Testis (tissue), 3 donors: ENCODE data around the gene HS1BP3. TPM values are rescaled to one million over a fixed set of nuclear protein-coding genes. Genes with fewer than 3 reads are reported as not detected.
A peak's percentile ranks its signal among the peaks of the same experiment; 100 is the strongest.

Source experiments
- DNase-seq: peaks from one replicate; pipeline ENCODE4 v3.0.0-alpha.2; 2019
- H3K27ac ChIP-seq, 2 donors: fragments of 200-600 bp; sonication (generic); one replicate each; pipeline ENCODE4 v1.5.1; 2019
- H3K27me3 ChIP-seq: fragments of 200-600 bp; sonication (generic); one replicate; pipeline ENCODE4 v1.5.1; 2019
- H3K36me3 ChIP-seq: fragments of 200-600 bp; sonication (generic); one replicate; pipeline ENCODE4 v1.5.1; 2017; ENCODE audit warnings: low read depth; ENCODE audit errors: missing control alignments
- H3K4me1 ChIP-seq: fragments of 200-600 bp; sonication (generic); one replicate; pipeline ENCODE4 v1.5.1; 2019
- H3K4me3 ChIP-seq, 2 donors: fragments of 200-600 bp; sonication (generic); one replicate each; pipeline ENCODE4 v1.5.1; 2017 to 2019
- H3K9me3 ChIP-seq: fragments of 200-600 bp; sonication (generic); one replicate; pipeline ENCODE4 v1.5.1; 2017
- POLR2A ChIP-seq: fragments of 450-650 bp; IDR thresholded peaks from one replicate; pipeline ENCODE4 v1.6.1; 2017; ENCODE audit warnings: antibody characterized with exemption, mild to moderate bottlenecking, moderate library complexity
- WGBS, 2 donors: methylation state at CpG; one replicate each; pipeline ENCODE4 v1.1.5; 2018; 5-methylcytosine and 5-hydroxymethylcytosine counted together
- intact Hi-C: fragments of 100-400 bp; cut with DNase I; formaldehyde crosslinking; loops from one replicate; pipeline ENCODE4 v1.15.1; 2023; ENCODE audit warnings: low total_unique reads
- polyA plus RNA-seq: library from polyadenylated mRNA; stranded (reverse); fragments of 350-450 nt; fragmentation: Illumina TruSeq; extraction: RNeasy Lipid Tissue Mini Kit (QIAGEN cat#74804); gene quantifications from one replicate; pipeline ENCODE4 v1.2.3, GENCODE V29; 2014; ENCODE audit warnings: low read depth, low replicate concordance; ENCODE audit not compliant: insufficient read depth
- total RNA-seq, 2 donors: library from RNA; depleted of rRNA; stranded (reverse); fragments of >200 nt; gene quantifications; one replicate each; pipeline ENCODE4 v1.2.3, GENCODE V29; 2016
- TF ChIP-seq, protein P1 (sequence below), 3 experiments: fragments of 450-650 bp in 2 of 3; fragments of 200-600 bp in 1 of 3; sonication (generic) in 1 of 3; IDR thresholded peaks; one replicate each; pipeline ENCODE4 v1.5.1; 2016 to 2019; ENCODE audit warnings: antibody characterized with exemption in 3 of 3, mild to moderate bottlenecking in 2 of 3, moderate library complexity in 1 of 3

HS1BP3 gene
- total and polyA plus RNA-seq, 3 donors from 2014 or later: 23.5 to 31.6 (median 25.0) TPM

DNA sequence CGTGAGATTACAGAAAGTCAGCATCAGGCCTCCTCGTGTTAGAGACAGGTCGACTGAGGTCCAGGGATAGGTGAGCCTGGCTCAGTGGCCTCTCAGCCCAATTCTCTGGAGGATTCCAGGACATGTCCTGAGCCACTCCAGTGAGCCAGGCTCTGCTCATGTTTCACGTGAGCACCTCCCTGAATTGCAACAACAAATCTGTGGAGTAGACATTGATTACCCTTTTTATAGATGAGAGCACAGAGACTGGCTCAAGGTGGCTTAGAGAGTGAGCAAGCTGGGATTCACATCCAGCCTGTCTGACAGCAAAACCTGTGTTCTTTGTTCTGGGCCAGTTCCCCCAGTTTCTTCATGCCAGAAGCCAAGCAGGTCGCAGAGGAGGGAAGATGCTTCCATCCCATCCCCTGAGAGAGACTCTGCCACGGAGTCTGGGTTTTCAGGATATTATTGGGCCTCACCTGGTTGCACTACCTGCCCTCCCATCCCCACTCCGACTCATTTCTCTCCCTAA lies 46.4 kb downstream of the HS1BP3 start:
- Histone ChIP-seq H3K4me1 (peaks cover 25% of the 10 kb centered on the region), H3K36me3 (no peaks in the 10 kb centered on the region), H3K4me3 (no peak overlapping the region), H3K27me3 (no peaks in the 10 kb centered on the region), H3K9me3 (no peaks in the 10 kb centered on the region), H3K27ac (peak overlapping the region in 1 of 2 donors; percentile 41)
- TF ChIP-seq POLR2A: no peak
- TF ChIP-seq, protein P1, sequence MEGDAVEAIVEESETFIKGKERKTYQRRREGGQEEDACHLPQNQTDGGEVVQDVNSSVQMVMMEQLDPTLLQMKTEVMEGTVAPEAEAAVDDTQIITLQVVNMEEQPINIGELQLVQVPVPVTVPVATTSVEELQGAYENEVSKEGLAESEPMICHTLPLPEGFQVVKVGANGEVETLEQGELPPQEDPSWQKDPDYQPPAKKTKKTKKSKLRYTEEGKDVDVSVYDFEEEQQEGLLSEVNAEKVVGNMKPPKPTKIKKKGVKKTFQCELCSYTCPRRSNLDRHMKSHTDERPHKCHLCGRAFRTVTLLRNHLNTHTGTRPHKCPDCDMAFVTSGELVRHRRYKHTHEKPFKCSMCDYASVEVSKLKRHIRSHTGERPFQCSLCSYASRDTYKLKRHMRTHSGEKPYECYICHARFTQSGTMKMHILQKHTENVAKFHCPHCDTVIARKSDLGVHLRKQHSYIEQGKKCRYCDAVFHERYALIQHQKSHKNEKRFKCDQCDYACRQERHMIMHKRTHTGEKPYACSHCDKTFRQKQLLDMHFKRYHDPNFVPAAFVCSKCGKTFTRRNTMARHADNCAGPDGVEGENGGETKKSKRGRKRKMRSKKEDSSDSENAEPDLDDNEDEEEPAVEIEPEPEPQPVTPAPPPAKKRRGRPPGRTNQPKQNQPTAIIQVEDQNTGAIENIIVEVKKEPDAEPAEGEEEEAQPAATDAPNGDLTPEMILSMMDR (IDR thresholded peaks at IDR 0.05): no peak
- no peak for DNase-seq
- intact Hi-C loops: no loop called here
- 61 to 62% methylated on average over 6 to 7 of the region's 7 CpGs for WGBS, 2 donors

DNA sequence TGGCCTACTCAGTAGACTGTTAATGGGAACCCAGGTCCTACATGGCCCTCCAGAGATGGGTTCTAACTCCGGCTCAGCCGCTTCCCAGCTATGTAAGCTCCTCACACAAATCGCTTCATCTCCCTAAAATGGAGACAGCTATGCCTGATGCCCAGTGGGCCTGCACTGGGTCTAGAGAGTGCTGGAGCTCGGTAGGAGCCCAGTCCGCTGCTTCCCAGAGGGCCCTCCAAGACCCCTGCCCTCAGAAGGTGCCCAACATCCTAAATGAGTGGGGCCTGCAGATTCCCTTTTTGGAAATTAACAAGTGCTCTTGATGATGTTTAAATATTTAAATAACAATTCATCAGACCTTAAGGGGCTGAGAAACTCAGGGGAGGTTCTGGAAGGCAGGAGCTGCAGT lies 47.1 kb downstream of the HS1BP3 start:
- no peaks in the 10 kb centered on the region for H3K36me3 ChIP-seq
- peaks cover 25% of the 10 kb centered on the region for H3K4me1 ChIP-seq
- no peak overlapping the region for H3K27ac ChIP-seq
- 90 to 96% methylated on average over 5 of the region's 5 CpGs for WGBS, 2 donors
- intact Hi-C loops: no loop called here
- H3K27me3 ChIP-seq: no peaks in the 10 kb centered on the region
- H3K4me3 ChIP-seq: no peak overlapping the region
- TF ChIP-seq, protein P1 (IDR thresholded peaks at IDR 0.05): no peak
- no peak for TF ChIP-seq POLR2A
- DNase-seq: no peak
- H3K9me3 ChIP-seq: no peaks in the 10 kb centered on the region

DNA sequence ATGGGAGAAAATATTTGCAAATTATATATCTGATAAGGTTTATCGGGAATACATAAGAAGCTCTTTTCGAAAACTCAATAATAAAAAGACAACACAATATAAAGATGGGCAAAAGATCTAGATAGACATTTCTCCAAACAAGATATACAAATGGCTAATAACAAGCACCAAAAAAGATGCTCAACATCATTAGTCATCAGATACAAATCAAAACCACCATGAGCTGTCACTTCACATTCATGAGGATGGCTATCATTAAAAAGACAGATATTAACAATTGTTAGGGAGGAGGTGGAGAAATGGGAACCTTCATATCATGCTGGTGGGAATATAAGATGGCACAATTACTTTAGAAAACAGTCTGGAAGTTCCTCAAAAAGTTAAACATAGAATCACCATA lies 48.1 kb downstream of the HS1BP3 start:
- no peaks in the 10 kb centered on the region for H3K36me3 ChIP-seq
- H3K27ac ChIP-seq: no peak overlapping the region
- no peak overlapping the region for H3K4me3 ChIP-seq
- H3K27me3 ChIP-seq: no peaks in the 10 kb centered on the region
- TF ChIP-seq, protein P1 (IDR thresholded peaks at IDR 0.05): no peak
- TF ChIP-seq POLR2A: no peak
- peaks cover 29% of the 10 kb centered on the region for H3K4me1 ChIP-seq
- intact Hi-C loops: no loop called here
- H3K9me3 ChIP-seq: no peaks in the 10 kb centered on the region
- no peak for DNase-seq
- WGBS, 2 donors: 93 to 100% methylated on average over 2 of the region's 2 CpGs

DNA sequence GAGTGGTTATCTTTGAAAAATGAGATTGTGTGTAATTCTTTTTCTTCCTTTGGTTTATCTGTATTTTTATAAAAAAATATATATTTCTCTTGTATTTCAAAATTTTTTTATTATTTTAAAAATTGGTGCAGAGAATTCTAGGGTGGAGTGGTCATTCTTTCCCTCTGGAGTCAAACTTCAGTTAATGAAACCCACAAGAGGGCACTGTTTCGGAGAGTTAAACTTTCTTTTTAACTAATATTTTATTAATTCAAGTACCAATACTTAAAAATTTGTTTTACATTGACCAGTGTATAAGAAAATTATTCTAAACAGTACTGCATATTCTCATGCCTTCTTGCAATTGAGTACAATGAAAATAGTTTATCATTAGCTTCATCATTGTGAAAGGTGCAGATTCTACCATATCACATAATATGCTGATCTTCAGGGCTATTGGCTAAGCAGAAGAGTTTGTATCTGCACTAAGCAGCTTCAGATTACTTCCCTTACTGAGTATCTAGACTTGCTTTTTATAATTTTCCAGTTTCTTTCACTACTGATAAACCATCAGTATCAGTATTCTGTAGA lies 50.1 kb downstream of the HS1BP3 start:
- no peak for DNase-seq
- Histone ChIP-seq H3K4me3 (no peak overlapping the region), H3K27me3 (no peaks in the 10 kb centered on the region), H3K4me1 (peaks cover 48% of the 10 kb centered on the region), H3K27ac (no peak overlapping the region), H3K36me3 (no peaks in the 10 kb centered on the region), H3K9me3 (no peaks in the 10 kb centered on the region)
- TF ChIP-seq, protein P1 (IDR thresholded peaks at IDR 0.05): peak in 1 of 3 experiments; percentile 3
- no peak for TF ChIP-seq POLR2A
- 61 to 69% methylated on average over 1 of the region's 1 CpG for WGBS, 2 donors
- intact Hi-C loops: no loop called here
